ENCODE measurements around the gene GTF3A.

Gene GTF3A

DNA sequence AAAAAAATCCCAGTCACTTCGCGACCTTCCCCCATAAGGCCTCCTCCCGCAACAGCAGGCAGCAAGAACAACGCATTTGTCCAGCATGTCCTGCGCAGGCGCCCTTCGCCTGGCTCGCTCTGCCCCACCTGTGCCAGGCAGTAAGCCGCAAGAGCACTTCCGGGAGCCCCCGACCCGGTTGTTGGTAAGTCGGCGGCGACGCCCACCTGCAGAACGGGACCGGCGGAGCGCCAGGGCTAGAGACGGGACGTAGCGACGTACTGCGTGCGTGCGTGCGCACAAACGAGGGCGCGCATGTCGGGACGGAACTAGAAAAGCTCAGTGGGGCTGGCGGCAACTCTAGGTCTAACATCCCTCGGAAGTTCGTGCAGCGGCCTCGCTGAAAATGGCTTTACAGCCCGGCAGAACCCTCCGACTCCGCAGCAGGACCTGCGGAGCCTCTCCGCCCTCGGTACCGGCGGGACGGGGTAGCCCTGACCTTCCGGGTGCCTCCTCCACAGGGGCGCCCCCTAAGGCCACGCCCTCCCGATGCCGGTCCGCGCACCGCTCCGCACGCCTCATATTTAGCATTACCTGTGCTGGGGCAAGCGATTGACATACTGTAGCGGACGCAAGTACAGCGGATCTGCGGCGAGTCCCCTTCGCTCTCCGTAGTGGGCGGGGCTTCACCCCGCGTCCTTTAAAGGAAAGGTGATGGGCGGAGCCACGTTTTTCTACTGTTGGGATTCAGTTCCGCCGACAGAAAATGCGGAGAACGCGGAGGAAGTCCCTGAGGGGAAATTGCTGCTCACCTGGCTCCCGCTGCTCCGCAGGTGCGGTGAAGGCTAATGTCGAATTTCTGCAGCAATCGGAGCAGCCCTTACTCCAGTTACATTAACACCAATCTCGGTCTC is 25.8 kb downstream of the GTF3A start, which contains the start of gene MTIF3:
Gene MTIF3 (minus strand): TSS at position 629 of the 893 bp plus-strand sequence. CDS start 10,116 bp downstream, outside the sequence.
- FAIRE-seq = no peak

- FAIRE-seq = no peak
Measured at GRCh38 chr13:27450921-27451471, 26.6 kb downstream of the GTF3A start.

DNA sequence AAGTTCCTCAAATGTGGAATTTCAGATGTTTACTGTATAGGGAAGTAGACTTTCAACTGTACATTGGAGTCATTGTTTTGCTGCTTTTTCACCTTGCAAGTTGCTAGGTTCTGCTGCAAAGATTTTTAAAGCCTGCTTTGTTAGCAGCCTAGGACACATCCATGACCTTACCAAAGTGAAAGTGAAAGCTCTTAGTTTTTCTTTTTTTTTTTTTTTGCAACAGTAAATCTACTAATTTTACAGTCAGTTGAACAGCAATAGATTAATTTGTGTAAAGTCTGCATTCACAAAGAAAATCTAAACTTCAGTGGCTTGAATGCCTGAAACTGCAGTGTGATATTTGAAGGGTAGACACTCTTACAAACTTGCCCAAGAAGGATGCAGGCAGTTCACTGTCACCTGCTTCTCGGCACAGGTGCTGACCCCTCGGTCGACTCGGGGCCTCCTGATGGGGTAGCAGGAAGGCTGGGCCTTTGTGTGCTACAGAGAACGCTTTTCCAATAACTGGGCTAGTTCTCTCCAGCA is 31.0 kb downstream of the GTF3A start:
- no peak for FAIRE-seq

- FAIRE-seq = no peak
Measured at GRCh38 chr13:27461940-27462584, 37.6 kb downstream of the GTF3A start.

GRCh38 chr13:27463500-27463899 is 39.1 kb downstream of the GTF3A start:
- FAIRE-seq = no peak

- no peak for FAIRE-seq
Measured at GRCh38 chr13:27465611-27466010, 41.2 kb downstream of the GTF3A start.

DNA sequence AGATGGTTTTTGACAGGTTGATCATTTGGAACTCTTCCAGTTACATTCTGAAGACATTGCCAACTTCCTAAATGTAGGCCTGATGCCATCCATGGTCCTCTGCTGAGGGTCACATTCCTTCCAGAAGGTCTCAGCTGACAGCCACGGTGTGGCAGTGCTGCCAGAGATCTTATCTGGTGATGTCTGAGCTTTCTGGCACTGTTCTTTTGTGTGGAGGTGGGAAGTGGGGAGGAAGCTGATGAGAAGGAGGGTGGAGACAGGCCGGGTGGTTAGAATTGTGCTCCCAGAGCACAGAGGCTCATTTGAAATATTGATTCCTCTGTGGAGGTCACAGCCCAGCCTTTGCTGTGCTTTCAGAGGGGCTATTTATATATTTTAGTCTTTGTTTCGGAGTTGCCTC is 42.1 kb downstream of the GTF3A start:
- FAIRE-seq = no peak

GRCh38 chr13:27470075-27470820 is 45.8 kb downstream of the GTF3A start:
- FAIRE-seq = no peak

- no peak for FAIRE-seq
Measured at GRCh38 chr13:27472441-27472840, 48.0 kb downstream of the GTF3A start.

DNA sequence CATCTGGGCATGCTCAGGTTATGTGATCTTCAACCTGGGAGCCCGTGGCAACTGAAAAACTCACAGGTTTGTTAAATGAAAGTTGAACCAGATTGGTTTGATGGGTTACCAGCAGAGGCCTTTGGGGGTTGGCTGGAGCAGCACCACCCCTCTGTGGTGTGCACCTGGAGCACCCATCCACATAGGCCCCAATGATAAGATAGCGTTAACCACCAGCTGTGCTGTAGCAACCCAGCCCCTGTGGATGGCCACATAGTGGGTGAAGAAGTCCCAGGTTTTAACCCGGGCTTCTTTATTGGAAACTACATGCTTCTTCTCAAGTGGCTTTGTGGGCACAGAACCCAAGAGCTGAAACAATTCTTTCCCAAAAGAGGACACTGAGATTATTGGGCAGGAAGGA is 48.5 kb downstream of the GTF3A start:
- FAIRE-seq = no peak

GRCh38 chr13:27474751-27475268 is 50.4 kb downstream of the GTF3A start:
- FAIRE-seq = no peak

- no peak for FAIRE-seq
Measured at GRCh38 chr13:27476943-27477703, 52.7 kb downstream of the GTF3A start.

DNA sequence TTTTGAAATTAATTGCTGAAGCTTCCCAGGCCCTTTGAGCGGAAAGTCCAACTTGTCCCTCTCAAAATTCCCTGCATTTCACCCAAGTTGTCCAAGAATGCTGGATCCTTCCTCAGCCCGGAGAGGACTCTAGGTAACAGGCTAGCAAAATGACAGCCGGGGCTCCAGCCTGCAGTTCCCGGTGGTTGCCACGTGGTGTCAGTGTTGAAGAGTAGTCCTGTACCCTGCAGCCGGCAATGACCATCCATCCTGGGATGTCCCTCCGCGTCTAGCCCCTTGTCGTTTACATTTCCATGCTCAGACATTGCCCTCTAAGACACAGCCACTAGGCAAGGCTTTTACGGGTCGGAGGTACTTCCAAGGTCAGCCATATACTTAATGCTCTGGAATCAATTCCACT is 57.3 kb downstream of the GTF3A start:
- FAIRE-seq = no peak

- FAIRE-seq = no peak
Measured at GRCh38 chr13:27482983-27483382, 58.6 kb downstream of the GTF3A start.

DNA sequence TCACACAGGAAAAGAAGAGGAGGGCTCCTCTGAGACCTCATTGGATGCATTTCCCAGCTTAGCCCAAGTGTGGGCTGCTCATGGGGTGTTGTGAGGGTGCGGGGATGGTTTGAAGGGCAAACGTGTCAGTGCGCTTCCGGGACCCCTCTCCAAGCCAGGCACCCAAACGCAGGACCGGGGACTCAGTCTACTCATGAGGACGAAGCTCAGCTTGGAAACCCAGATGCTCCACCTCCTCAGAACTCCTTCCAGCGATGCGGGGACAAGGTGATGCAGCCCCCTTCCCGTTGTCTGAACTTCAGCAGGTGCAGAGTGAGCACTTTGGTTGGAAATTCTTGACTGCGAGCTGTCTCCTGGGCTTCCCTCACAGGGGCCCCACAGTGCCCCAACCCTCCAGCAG is 59.0 kb downstream of the GTF3A start:
- no peak for FAIRE-seq
